Uterus (tissue), 2 donors: ENCODE results near the gene JUP.

Experiments
- POLR2A ChIP-seq, 2 donors: fragments of 450-650 bp; IDR thresholded peaks; one replicate each; pipeline ENCODE4 v1.6.1; 2016; ENCODE audit warnings: antibody characterized with exemption in 2 of 2, mild to moderate bottlenecking in 1 of 2, moderate library complexity in 1 of 2
- TF ChIP-seq, protein P1 (sequence below), 4 experiments: fragments of 200-600 bp in 2 of 4; fragments of 450-650 bp in 2 of 4; sonication (generic) in 2 of 4; IDR thresholded peaks; one replicate each; pipeline ENCODE4 v1.5.1; 2016 to 2019; ENCODE audit warnings: antibody characterized with exemption in 4 of 4, mild to moderate bottlenecking in 2 of 4, moderate library complexity in 1 of 4

DNA sequence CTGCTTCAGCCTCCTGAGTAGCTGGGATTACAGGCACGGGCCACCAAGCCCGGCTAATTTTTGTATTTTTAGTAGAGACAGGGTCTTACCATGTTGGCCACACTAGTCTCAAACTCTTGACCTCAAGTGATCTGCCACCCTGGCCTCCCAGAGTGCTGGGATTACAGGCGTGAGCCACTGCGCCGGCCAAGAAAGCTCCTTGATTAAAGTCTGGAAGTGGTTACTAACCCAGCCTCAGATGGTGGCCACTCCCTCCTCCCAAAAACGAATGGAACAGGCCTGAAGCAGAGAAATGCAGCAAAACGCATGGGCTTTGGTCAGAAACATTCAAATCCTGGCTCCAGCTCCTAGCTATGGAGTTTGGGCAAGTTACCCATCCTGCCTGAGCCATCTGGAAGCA, 37.6 kb upstream of the JUP start:
- TF ChIP-seq POLR2A (IDR thresholded peaks at IDR 0.05): no peak
- TF ChIP-seq, protein P1, sequence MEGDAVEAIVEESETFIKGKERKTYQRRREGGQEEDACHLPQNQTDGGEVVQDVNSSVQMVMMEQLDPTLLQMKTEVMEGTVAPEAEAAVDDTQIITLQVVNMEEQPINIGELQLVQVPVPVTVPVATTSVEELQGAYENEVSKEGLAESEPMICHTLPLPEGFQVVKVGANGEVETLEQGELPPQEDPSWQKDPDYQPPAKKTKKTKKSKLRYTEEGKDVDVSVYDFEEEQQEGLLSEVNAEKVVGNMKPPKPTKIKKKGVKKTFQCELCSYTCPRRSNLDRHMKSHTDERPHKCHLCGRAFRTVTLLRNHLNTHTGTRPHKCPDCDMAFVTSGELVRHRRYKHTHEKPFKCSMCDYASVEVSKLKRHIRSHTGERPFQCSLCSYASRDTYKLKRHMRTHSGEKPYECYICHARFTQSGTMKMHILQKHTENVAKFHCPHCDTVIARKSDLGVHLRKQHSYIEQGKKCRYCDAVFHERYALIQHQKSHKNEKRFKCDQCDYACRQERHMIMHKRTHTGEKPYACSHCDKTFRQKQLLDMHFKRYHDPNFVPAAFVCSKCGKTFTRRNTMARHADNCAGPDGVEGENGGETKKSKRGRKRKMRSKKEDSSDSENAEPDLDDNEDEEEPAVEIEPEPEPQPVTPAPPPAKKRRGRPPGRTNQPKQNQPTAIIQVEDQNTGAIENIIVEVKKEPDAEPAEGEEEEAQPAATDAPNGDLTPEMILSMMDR (IDR thresholded peaks at IDR 0.05): no peak
